ENCODE results near the gene TMEM174. TPM values are rescaled to one million over a fixed set of nuclear protein-coding genes. Genes with fewer than 3 reads are reported as not detected.

TMEM174 gene
- total RNA-seq, 1 donor from 2014 or later = not detected

DNA sequence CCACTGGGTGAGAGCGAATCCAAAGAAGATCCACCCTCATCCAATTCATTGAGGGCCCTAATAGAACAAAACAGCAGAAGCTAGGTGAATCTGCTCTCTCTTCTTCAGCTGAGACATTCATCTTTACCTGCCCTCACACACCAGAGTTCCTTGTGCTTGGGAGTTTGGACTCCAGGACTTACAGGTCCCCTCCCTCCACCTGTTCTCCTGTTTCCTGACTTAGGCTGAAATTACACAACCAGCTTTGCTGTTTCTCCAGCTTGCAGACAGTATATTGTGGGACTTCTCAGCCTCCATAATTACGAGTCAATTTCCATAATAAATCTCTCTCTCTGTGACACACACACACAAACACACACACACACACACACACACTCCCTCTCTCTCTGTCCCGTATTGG, 33.5 kb upstream of the TMEM174 start:
- no peak for DNase-seq (ENCODE audit: low read depth)
- TF ChIP-seq, protein P1, sequence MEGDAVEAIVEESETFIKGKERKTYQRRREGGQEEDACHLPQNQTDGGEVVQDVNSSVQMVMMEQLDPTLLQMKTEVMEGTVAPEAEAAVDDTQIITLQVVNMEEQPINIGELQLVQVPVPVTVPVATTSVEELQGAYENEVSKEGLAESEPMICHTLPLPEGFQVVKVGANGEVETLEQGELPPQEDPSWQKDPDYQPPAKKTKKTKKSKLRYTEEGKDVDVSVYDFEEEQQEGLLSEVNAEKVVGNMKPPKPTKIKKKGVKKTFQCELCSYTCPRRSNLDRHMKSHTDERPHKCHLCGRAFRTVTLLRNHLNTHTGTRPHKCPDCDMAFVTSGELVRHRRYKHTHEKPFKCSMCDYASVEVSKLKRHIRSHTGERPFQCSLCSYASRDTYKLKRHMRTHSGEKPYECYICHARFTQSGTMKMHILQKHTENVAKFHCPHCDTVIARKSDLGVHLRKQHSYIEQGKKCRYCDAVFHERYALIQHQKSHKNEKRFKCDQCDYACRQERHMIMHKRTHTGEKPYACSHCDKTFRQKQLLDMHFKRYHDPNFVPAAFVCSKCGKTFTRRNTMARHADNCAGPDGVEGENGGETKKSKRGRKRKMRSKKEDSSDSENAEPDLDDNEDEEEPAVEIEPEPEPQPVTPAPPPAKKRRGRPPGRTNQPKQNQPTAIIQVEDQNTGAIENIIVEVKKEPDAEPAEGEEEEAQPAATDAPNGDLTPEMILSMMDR (conservative IDR thresholded peaks at IDR 0.05; ENCODE audit: low read depth, low read length) = no peak
- H3K4me3 ChIP-seq (ENCODE audit: low read depth, low read length) = no peak overlapping the region

DNA sequence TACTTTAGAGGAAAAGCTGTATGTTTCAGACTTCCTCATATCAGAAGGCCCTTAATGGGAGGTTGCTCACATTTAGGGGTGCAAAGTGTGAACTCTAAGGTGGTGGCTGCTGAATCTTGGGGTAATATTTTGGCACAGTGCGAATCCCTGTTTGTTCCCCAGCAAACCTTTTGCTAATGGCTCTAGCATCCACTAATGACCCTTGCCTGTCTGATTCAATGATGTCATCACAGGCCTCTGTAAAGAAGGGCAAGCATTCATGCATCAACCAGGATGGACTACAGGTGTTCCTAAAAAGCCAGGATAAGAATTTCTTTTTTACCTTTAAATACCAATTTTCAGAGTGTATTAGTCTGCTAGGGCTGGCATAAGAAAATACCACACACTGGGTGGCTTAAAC, 32.2 kb upstream of the TMEM174 start:
- DNase-seq (ENCODE audit: low read depth) = no peak

DNA sequence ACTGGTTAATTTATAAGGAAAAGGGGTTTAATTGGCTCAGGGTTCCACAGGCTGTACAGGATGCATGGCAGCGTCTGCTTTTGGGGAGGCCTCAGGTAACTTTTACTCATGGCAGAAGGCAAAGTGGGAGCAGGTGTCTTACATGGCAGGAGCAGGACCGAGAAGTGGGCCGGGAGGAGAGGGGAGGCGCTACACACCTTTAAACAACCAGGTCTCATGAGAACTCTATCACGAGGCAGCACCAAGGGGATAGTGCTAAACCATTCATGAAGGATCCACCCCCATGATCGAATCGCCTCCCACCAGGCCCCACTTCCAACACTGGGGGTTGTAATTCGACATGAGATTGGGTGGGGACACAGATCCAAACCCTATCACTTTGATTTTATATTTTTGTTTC, 31.0 kb upstream of the TMEM174 start:
- TF ChIP-seq, protein P1 (conservative IDR thresholded peaks at IDR 0.05; ENCODE audit: low read depth, low read length) = no peak
- H3K4me3 ChIP-seq (ENCODE audit: low read depth, low read length) = no peak overlapping the region
- DNase-seq (ENCODE audit: low read depth) = no peak

More for the DNA sequence above, 32.2 kb upstream of the TMEM174 start:
- TF ChIP-seq, protein P1 (conservative IDR thresholded peaks at IDR 0.05; ENCODE audit: low read depth, low read length) = no peak
- no peak overlapping the region for H3K4me3 ChIP-seq (ENCODE audit: low read depth, low read length)

GRCh38 chr5:73143716-73144115, 29.3 kb upstream of the TMEM174 start:
- H3K4me3 ChIP-seq (ENCODE audit: low read depth, low read length) = no peak overlapping the region
- no peak for DNase-seq (ENCODE audit: low read depth)
- TF ChIP-seq, protein P1 (conservative IDR thresholded peaks at IDR 0.05; ENCODE audit: low read depth, low read length) = no peak

- TF ChIP-seq, protein P1 (conservative IDR thresholded peaks at IDR 0.05; ENCODE audit: low read depth, low read length) = no peak
- DNase-seq (ENCODE audit: low read depth) = no peak
- H3K4me3 ChIP-seq (ENCODE audit: low read depth, low read length) = no peak overlapping the region
Observed at GRCh38 chr5:73149540-73149939, 23.5 kb upstream of the TMEM174 start.

GRCh38 chr5:73150876-73151275, 22.1 kb upstream of the TMEM174 start:
- H3K4me3 ChIP-seq (ENCODE audit: low read depth, low read length) = no peak overlapping the region
- DNase-seq (ENCODE audit: low read depth) = no peak
- TF ChIP-seq, protein P1 (conservative IDR thresholded peaks at IDR 0.05; ENCODE audit: low read depth, low read length) = no peak

DNA sequence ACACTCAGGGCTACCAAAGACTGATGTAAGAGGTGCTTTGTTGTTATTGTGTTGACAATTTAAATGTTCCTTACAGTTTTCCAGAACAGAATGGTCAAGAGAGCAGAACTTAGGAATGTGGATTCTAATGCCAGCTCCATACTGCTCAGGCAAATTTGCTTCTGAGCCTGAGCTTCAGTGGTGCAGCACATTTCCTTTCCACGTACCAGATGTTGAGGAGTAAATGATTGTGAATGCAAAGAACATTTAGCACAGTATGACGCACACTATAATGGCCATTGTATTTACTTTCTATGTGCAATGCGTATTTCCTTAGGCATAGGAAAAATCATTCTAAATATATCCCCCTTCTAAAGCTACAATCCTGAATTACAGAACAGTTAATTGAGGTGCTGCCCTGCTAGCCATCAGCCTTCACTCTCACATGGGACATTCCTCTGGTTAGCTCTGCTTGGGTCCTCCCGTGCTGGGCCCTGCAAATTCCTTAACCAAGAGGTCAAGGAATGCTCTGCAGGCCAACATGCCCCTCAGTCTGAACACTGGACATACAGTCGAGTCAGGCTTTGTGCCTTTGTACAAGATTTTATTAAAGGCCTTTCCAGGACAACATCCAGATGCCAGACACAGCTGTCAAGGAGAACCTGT, 21.1 kb upstream of the TMEM174 start:
- DNase-seq (ENCODE audit: low read depth) = no peak
- TF ChIP-seq, protein P1 (conservative IDR thresholded peaks at IDR 0.05; ENCODE audit: low read depth, low read length) = no peak
- no peak overlapping the region for H3K4me3 ChIP-seq (ENCODE audit: low read depth, low read length)
